Epithelial cell of alveolus of lung (primary cell): ENCODE results near the gene FKRP. TPM values are rescaled to one million over a fixed set of nuclear protein-coding genes. Genes with fewer than 3 reads are reported as not detected.

Source experiments
- total RNA-seq: library from RNA; depleted of rRNA; stranded (reverse); fragments of >200 nt; gene quantifications from 2 replicates; pipeline ENCODE4 v1.2.1, GENCODE V29; 2015

Gene FKRP
- total RNA-seq: 25.6 and 26.0 TPM in 2 replicates

GRCh38 chr19:46745521-46746280 lies at the start of gene FKRP:
Gene FKRP (plus strand): TSS chr19:46746057. CDS start chr19:46755451, 9,394 bp downstream.

GRCh38 chr19:46717034-46717715 lies 28.7 kb upstream of the FKRP start, which contains the start of gene PRKD2:
Gene PRKD2 (minus strand): TSS chr19:46717114. CDS start chr19:46716370, 744 bp downstream.

GRCh38 chr19:46746281-46747057 lies 612 bp downstream of the FKRP start, which contains the start of gene STRN4:
Gene STRN4 (minus strand): TSS chr19:46746450. CDS start chr19:46746430, 20 bp downstream.

GRCh38 chr19:46788262-46788967 lies 42.6 kb downstream of the FKRP start, which contains the start of gene SLC1A5:
Gene SLC1A5 (minus strand): TSS chr19:46788594. CDS start chr19:46787965, 629 bp downstream.

Other genes with a start within 250 kb of the FKRP start
- gene CALM3, start 144.7 kb upstream of the FKRP start, total RNA-seq: 167 and 168 TPM in 2 replicates
- 14.0 and 19.9 TPM in 2 replicates for gene PTGIR, start 121.0 kb upstream of the FKRP start, total RNA-seq
- not detected in 2 replicates for gene GNG8, start 109.9 kb upstream of the FKRP start, total RNA-seq
- 7.1 and 24.4 TPM in 2 replicates for gene DACT3, start 84.9 kb upstream of the FKRP start, total RNA-seq
- gene PRKD2, start 28.9 kb upstream of the FKRP start, total RNA-seq: 24.3 and 39.0 TPM in 2 replicates
- gene STRN4, start 393 bp downstream of the FKRP start, total RNA-seq: 70.5 and 81.6 TPM in 2 replicates
- gene SLC1A5, start 42.5 kb downstream of the FKRP start, total RNA-seq: 206 and 241 TPM in 2 replicates
- 198 and 307 TPM in 2 replicates for gene AP2S1, start 104.8 kb downstream of the FKRP start, total RNA-seq
- 23.9 and 31.5 TPM in 2 replicates for gene ARHGAP35, start 114.9 kb downstream of the FKRP start, total RNA-seq